Vagina (tissue), 2 donors: ENCODE data around the gene DCHS1. TPM values are rescaled to one million over a fixed set of nuclear protein-coding genes. Genes with fewer than 3 reads are reported as not detected.

ENCODE experiments used
- DNase-seq, 2 donors: peaks; one replicate each; pipeline ENCODE4 v3.0.0-alpha.2; 2017; ENCODE audit errors: extremely low spot score in 2 of 2
- H3K27ac ChIP-seq: fragments of 200-600 bp; sonication (generic); one replicate; pipeline ENCODE4 v1.5.1; 2019
- H3K27me3 ChIP-seq: fragments of 200-600 bp; sonication (generic); one replicate; pipeline ENCODE4 v1.5.1; 2019
- H3K36me3 ChIP-seq, 2 donors: fragments of 200-600 bp; sonication (generic); one replicate each; pipeline ENCODE4 v1.5.1; 2017 to 2019
- H3K4me1 ChIP-seq: fragments of 200-600 bp; sonication (generic); one replicate; pipeline ENCODE4 v1.5.1; 2019
- H3K4me3 ChIP-seq, 2 donors: fragments of 200-600 bp; sonication (generic); 1 replicate in 1 of 2; 2 replicates in 1 of 2; pipeline ENCODE4 v1.5.1; 2016 to 2019
- H3K9me3 ChIP-seq: fragments of 200-600 bp; sonication (generic); one replicate; pipeline ENCODE4 v1.5.1; 2019
- POLR2A ChIP-seq, 2 donors: fragments of 450-650 bp; IDR thresholded peaks; one replicate each; pipeline ENCODE4 v1.6.1; 2017; ENCODE audit warnings: antibody characterized with exemption in 2 of 2, mild to moderate bottlenecking in 2 of 2, moderate library complexity in 2 of 2
- POLR2AphosphoS5 ChIP-seq, 2 donors: sonication (generic); formaldehyde crosslinking; IDR thresholded peaks; one replicate each; pipeline ENCODE4 v1.9.0; 2017; ENCODE audit warnings: antibody characterized with exemption in 2 of 2, mild to moderate bottlenecking in 2 of 2, low read depth in 1 of 2; ENCODE audit not compliant: insufficient read depth in 1 of 2
- intact Hi-C: fragments of 100-400 bp; cut with DNase I; formaldehyde crosslinking; loops from one replicate; pipeline ENCODE4 v1.15.1; 2023
- total RNA-seq: library from RNA; depleted of rRNA; stranded (reverse); fragments of >200 nt; gene quantifications from one replicate; pipeline ENCODE4 v1.2.3, GENCODE V29; 2016
- TF ChIP-seq, protein P1 (sequence below), 3 experiments: fragments of 450-650 bp in 2 of 3; fragments of 200-600 bp in 1 of 3; sonication (generic) in 1 of 3; IDR thresholded peaks; one replicate each; pipeline ENCODE4 v1.5.1; 2017 to 2019; ENCODE audit warnings: antibody characterized with exemption in 3 of 3, mild to moderate bottlenecking in 2 of 3, moderate library complexity in 2 of 3

The DCHS1 gene
- total RNA-seq, 1 donor from 2014 or later = 28.7 TPM

DNA sequence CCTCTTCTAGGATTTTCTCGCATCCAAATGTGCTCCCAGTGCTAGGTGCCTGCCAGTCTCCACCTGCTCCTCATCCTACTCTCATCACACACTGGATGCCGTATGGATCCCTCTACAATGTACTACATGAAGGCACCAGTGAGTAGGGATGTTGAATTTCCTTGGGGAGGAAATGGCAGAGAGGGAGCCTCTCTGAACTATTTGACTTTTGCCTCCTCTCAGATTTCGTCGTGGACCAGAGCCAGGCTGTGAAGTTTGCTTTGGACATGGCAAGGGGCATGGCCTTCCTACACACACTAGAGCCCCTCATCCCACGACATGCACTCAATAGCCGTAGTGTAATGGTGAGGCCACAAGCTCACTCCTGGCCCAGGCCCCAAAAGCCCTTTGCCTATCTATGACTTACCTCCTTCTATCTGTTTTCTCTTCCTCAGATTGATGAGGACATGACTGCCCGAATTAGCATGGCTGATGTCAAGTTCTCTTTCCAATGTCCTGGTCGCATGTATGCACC is 46.0 kb downstream of the DCHS1 start:
- peaks cover 58% of the 10 kb centered on the region for H3K4me1 ChIP-seq
- TF ChIP-seq, protein P1, sequence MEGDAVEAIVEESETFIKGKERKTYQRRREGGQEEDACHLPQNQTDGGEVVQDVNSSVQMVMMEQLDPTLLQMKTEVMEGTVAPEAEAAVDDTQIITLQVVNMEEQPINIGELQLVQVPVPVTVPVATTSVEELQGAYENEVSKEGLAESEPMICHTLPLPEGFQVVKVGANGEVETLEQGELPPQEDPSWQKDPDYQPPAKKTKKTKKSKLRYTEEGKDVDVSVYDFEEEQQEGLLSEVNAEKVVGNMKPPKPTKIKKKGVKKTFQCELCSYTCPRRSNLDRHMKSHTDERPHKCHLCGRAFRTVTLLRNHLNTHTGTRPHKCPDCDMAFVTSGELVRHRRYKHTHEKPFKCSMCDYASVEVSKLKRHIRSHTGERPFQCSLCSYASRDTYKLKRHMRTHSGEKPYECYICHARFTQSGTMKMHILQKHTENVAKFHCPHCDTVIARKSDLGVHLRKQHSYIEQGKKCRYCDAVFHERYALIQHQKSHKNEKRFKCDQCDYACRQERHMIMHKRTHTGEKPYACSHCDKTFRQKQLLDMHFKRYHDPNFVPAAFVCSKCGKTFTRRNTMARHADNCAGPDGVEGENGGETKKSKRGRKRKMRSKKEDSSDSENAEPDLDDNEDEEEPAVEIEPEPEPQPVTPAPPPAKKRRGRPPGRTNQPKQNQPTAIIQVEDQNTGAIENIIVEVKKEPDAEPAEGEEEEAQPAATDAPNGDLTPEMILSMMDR (IDR thresholded peaks at IDR 0.05) = no peak
- no peak for TF ChIP-seq POLR2AphosphoS5 (IDR thresholded peaks at IDR 0.05; ENCODE audit: insufficient read depth in 1 of 2, low read depth in 1 of 2)
- no peak for TF ChIP-seq POLR2A (IDR thresholded peaks at IDR 0.05)
- intact Hi-C loops = loop anchor here (10.0 kb wide), 1 partner anchor 45 kb away; the partner anchor contains the start of gene DCHS1

DNA sequence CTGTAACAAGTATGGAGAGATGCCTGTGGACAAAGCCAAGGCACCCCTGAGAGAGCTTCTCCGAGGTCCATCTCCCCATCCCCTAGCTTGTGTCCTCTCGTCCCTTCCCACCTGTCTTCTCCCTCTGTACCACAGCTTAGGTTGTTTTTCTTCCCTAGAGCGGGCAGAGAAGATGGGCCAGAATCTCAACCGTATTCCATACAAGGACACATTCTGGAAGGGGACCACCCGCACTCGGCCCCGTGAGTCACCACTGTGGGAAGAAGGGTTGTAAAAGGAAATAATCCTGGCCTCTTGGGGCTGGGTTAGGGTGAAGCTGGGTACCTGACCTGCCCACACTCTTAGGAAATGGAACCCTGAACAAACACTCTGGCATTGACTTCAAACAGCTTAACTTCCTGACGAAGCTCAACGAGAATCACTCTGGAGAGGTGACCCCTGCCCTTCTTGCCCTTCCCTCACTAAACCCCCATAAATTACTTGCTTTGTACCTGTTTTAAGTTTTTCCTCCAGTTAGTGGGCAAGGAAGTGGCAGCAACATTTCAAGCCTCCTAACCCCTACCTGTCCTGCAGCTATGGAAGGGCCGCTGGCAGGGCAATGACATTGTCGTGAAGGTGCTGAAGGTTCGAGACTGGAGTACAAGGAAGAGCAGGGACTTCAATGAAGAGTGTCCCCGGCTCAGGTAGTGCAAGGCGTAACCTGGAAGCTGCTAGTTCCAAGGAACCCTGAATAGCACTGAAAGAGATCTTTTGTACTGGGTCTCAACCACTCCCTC is 46.7 kb downstream of the DCHS1 start:
- TF ChIP-seq, protein P1 (IDR thresholded peaks at IDR 0.05) = no peak
- TF ChIP-seq POLR2A (IDR thresholded peaks at IDR 0.05) = no peak
- TF ChIP-seq POLR2AphosphoS5 (IDR thresholded peaks at IDR 0.05; ENCODE audit: insufficient read depth in 1 of 2, low read depth in 1 of 2) = no peak
- H3K9me3 ChIP-seq = no peaks in the 10 kb centered on the region
- H3K27me3 ChIP-seq = no peaks in the 10 kb centered on the region
- H3K4me3 ChIP-seq = no peak overlapping the region
- peak in 1 of 2 donors; percentile 85 for DNase-seq
- H3K36me3 ChIP-seq = peaks cover 0 to 32% of the 10 kb centered on the region in 2 donors
- intact Hi-C loops = loop anchor here (10.0 kb wide), 1 partner anchor 46 kb away; the partner anchor contains the start of gene DCHS1
- H3K27ac ChIP-seq = peak overlapping the region; percentile 87
- peaks cover 59% of the 10 kb centered on the region for H3K4me1 ChIP-seq

More for the DNA sequence above, 46.0 kb downstream of the DCHS1 start:
- H3K27me3 ChIP-seq = no peaks in the 10 kb centered on the region
- peak overlapping the region; percentile 87 for H3K27ac ChIP-seq
- H3K36me3 ChIP-seq = peaks cover 0 to 32% of the 10 kb centered on the region in 2 donors
- H3K9me3 ChIP-seq = no peaks in the 10 kb centered on the region
- DNase-seq = peak in 1 of 2 donors; percentile 85
- H3K4me3 ChIP-seq = no peak overlapping the region

DNA sequence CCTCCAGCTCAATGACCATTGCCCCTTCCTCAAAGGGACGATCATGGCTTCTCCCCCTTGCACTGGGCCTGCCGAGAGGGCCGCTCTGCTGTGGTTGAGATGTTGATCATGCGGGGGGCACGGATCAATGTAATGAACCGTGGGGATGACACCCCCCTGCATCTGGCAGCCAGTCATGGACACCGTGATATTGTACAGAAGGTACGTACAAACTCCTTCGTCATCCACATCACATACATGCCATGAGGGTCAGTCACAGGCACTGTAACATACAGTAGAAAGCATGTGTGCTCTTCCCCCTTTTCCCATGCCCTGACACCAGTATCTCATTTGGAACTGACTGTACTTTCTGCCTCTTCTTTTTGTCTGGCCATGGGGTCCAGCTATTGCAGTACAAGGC is 47.6 kb downstream of the DCHS1 start:
- no peak for TF ChIP-seq POLR2AphosphoS5 (IDR thresholded peaks at IDR 0.05; ENCODE audit: insufficient read depth in 1 of 2, low read depth in 1 of 2)
- TF ChIP-seq POLR2A (IDR thresholded peaks at IDR 0.05) = no peak
- TF ChIP-seq, protein P1 (IDR thresholded peaks at IDR 0.05) = no peak
- H3K36me3 ChIP-seq = peaks cover 0 to 32% of the 10 kb centered on the region in 2 donors
- intact Hi-C loops = loop anchor here (10.0 kb wide), 1 partner anchor 47 kb away; the partner anchor contains the start of gene DCHS1
- H3K9me3 ChIP-seq = no peaks in the 10 kb centered on the region
- peaks cover 55% of the 10 kb centered on the region for H3K4me1 ChIP-seq
- no peaks in the 10 kb centered on the region for H3K27me3 ChIP-seq
- H3K27ac ChIP-seq = peak overlapping the region; percentile 87
- H3K4me3 ChIP-seq = no peak overlapping the region
- peak in 1 of 2 donors; percentile 83 for DNase-seq

DNA sequence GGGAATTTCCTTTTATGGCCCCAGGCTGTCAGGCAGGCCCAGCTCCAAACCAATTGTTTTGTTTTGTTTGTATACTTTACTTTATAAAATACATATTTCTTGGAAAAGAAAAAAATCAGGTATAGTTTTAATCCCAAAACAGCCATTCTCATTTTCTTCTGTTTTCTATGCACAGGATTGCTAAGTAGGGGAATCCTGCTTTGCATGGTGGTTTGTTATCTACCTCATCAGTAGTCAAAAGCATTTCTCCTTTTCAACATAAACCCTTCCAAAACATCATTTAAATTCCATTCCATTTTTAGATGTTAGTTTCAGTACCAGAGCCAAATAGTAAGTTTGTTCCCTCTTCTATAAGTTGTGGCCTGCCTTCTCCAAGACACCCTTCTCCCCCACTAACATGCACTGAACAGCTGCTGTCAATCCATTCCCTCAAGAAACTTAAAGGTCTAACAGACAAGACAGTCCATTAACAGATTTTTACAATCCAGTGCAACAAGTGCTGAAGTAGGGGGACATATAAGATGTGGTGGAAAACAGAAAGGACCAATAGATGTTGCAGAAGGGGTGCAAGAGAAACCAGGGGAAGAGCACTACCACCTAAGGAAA is 48.3 kb downstream of the DCHS1 start:
- H3K27ac ChIP-seq = peak overlapping the region; percentile 87
- peak in 1 of 2 donors; percentile 16 for DNase-seq
- H3K9me3 ChIP-seq = no peaks in the 10 kb centered on the region
- no peak for TF ChIP-seq POLR2A (IDR thresholded peaks at IDR 0.05)
- TF ChIP-seq POLR2AphosphoS5 (IDR thresholded peaks at IDR 0.05; ENCODE audit: insufficient read depth in 1 of 2, low read depth in 1 of 2) = no peak
- TF ChIP-seq, protein P1 (IDR thresholded peaks at IDR 0.05) = no peak
- peaks cover 56% of the 10 kb centered on the region for H3K4me1 ChIP-seq
- intact Hi-C loops = loop anchor here (10.0 kb wide), 1 partner anchor 48 kb away; the partner anchor contains the start of gene DCHS1
- H3K27me3 ChIP-seq = no peaks in the 10 kb centered on the region
- peak overlapping the region in 1 of 2 donors; percentile 31 for H3K4me3 ChIP-seq
- peaks cover 0 to 32% of the 10 kb centered on the region in 2 donors for H3K36me3 ChIP-seq
